Liver (tissue), 3 donors: Measurements from ENCODE around the gene VAPB.

Experiments used
- EGR1 ChIP-seq, 2 donors: IDR thresholded peaks; 2 replicates each; pipeline ENCODE4 v1.6.1; 2016 to 2018; ENCODE audit warnings: antibody characterized with exemption in 2 of 2, low read depth in 2 of 2
- GABPA ChIP-seq, 2 donors: IDR thresholded peaks in 1 of 2; conservative IDR thresholded peaks in 1 of 2; 2 replicates each; pipeline ENCODE4 v1.6.1; 2016; ENCODE audit warnings: antibody characterized with exemption in 2 of 2, mild to moderate bottlenecking in 1 of 2, moderate library complexity in 1 of 2
- JUND ChIP-seq, 2 donors: IDR thresholded peaks; 2 replicates each; pipeline ENCODE4 v1.6.1; 2016; ENCODE audit warnings: antibody characterized with exemption in 2 of 2
- RAD21 ChIP-seq, 2 donors: IDR thresholded peaks; 2 replicates each; pipeline ENCODE4 v1.6.1; 2016; ENCODE audit warnings: antibody characterized with exemption in 2 of 2, mild to moderate bottlenecking in 2 of 2
- RXRA ChIP-seq, 2 donors: IDR thresholded peaks; 2 replicates each; pipeline ENCODE4 v1.6.1; 2017 to 2018; ENCODE audit warnings: antibody characterized with exemption in 2 of 2, mild to moderate bottlenecking in 1 of 2
- SP1 ChIP-seq: IDR thresholded peaks from 2 replicates; pipeline ENCODE4 v1.6.1; 2018; ENCODE audit warnings: antibody characterized with exemption, mild to moderate bottlenecking
- TAF1 ChIP-seq: conservative IDR thresholded peaks from 2 replicates; pipeline ENCODE4 v1.6.1; 2016; ENCODE audit warnings: antibody characterized with exemption, mild to moderate bottlenecking
- YY1 ChIP-seq: IDR thresholded peaks from 2 replicates; pipeline ENCODE4 v1.6.1; 2016; ENCODE audit warnings: antibody characterized with exemption, mild to moderate bottlenecking
- TF ChIP-seq, protein P1 (sequence below): fragments of 150-350 bp; IDR thresholded peaks from 2 replicates; pipeline ENCODE4 v1.5.1; 2017; ENCODE audit warnings: improper control_type of control experiment, low read depth, low read length; ENCODE audit not compliant: missing input control
- TF ChIP-seq, protein P2 (sequence below): IDR thresholded peaks from 2 replicates; pipeline ENCODE4 v1.6.1; 2016; ENCODE audit warnings: antibody characterized with exemption
- TF ChIP-seq, protein P3 (sequence below): IDR thresholded peaks from 2 replicates; pipeline ENCODE4 v1.6.1; 2016; ENCODE audit warnings: antibody characterized with exemption
- TF ChIP-seq, protein P4 (sequence below): IDR thresholded peaks from 2 replicates; pipeline ENCODE4 v1.6.1; 2016; ENCODE audit warnings: antibody characterized with exemption, mild to moderate bottlenecking
- donor health status: healthy.
- donor health status: healthy.

DNA sequence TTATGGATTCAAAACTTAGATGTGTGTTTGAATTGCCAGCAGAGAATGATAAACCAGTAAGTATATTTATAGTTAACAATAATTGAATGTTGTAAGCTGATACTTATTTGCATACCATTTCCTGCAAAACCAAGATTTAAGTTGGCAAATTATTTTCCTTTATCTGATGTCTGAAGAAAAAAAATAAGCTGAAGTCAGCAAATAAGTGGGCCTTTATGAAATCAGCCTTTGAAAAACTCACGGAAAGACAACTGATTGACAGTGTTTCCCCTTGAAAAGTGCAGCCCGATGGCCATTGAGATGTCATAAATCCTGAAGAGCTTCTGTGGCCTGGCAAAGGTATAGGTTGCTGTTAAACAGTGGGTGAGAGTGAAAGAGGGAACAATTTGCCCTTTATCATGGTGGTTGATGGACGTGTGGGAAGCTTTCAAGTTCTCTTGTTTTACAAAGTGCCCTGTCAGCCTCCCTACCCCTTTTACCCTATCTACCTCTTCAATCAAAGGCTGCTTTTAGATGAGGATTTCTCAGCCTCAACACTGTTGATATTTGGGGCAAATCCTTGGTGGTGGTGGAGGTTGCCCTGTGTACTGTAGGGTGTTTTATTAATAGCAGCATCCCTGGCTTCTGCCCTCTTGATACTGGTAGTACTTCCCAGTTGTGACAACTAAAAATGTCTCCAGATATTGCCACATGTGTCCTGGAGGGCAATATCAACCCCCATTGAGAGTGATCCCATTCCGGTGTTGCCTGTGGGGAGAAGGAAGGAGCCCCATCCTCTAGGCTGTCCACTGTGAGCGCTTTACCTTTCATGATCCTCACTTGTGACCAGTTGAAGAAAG, 50.2 kb downstream of the VAPB start:
- TF ChIP-seq JUND (IDR thresholded peaks at IDR 0.05) (no peak), YY1 (no peak), TAF1 (no peak), RXRA (IDR thresholded peaks at IDR 0.05) (no peak), RAD21 (IDR thresholded peaks at IDR 0.05) (no peak), EGR1 (IDR thresholded peaks at IDR 0.05; ENCODE audit: low read depth in 2 of 2) (no peak), SP1 (no peak), GABPA (IDR thresholded peaks at IDR 0.05 in 1 of 2, conservative IDR thresholded peaks at IDR 0.05 in 1 of 2) (no peak)
- TF ChIP-seq, protein P1, sequence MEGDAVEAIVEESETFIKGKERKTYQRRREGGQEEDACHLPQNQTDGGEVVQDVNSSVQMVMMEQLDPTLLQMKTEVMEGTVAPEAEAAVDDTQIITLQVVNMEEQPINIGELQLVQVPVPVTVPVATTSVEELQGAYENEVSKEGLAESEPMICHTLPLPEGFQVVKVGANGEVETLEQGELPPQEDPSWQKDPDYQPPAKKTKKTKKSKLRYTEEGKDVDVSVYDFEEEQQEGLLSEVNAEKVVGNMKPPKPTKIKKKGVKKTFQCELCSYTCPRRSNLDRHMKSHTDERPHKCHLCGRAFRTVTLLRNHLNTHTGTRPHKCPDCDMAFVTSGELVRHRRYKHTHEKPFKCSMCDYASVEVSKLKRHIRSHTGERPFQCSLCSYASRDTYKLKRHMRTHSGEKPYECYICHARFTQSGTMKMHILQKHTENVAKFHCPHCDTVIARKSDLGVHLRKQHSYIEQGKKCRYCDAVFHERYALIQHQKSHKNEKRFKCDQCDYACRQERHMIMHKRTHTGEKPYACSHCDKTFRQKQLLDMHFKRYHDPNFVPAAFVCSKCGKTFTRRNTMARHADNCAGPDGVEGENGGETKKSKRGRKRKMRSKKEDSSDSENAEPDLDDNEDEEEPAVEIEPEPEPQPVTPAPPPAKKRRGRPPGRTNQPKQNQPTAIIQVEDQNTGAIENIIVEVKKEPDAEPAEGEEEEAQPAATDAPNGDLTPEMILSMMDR = no peak
- TF ChIP-seq, protein P2, sequence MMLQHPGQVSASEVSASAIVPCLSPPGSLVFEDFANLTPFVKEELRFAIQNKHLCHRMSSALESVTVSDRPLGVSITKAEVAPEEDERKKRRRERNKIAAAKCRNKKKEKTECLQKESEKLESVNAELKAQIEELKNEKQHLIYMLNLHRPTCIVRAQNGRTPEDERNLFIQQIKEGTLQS = no peak
- TF ChIP-seq, protein P3, sequence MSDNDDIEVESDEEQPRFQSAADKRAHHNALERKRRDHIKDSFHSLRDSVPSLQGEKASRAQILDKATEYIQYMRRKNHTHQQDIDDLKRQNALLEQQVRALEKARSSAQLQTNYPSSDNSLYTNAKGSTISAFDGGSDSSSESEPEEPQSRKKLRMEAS = no peak
- TF ChIP-seq, protein P4, sequence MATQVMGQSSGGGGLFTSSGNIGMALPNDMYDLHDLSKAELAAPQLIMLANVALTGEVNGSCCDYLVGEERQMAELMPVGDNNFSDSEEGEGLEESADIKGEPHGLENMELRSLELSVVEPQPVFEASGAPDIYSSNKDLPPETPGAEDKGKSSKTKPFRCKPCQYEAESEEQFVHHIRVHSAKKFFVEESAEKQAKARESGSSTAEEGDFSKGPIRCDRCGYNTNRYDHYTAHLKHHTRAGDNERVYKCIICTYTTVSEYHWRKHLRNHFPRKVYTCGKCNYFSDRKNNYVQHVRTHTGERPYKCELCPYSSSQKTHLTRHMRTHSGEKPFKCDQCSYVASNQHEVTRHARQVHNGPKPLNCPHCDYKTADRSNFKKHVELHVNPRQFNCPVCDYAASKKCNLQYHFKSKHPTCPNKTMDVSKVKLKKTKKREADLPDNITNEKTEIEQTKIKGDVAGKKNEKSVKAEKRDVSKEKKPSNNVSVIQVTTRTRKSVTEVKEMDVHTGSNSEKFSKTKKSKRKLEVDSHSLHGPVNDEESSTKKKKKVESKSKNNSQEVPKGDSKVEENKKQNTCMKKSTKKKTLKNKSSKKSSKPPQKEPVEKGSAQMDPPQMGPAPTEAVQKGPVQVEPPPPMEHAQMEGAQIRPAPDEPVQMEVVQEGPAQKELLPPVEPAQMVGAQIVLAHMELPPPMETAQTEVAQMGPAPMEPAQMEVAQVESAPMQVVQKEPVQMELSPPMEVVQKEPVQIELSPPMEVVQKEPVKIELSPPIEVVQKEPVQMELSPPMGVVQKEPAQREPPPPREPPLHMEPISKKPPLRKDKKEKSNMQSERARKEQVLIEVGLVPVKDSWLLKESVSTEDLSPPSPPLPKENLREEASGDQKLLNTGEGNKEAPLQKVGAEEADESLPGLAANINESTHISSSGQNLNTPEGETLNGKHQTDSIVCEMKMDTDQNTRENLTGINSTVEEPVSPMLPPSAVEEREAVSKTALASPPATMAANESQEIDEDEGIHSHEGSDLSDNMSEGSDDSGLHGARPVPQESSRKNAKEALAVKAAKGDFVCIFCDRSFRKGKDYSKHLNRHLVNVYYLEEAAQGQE = no peak
